Natural killer cell (primary cell): ENCODE measurements around the gene NOXA1. TPM values are rescaled to one million over a fixed set of nuclear protein-coding genes. Genes with fewer than 3 reads are reported as not detected.

Source experiments
- ATAC-seq, 3 donors: fragments of 150-1000 bp in 2 of 3; fragments of 200-7000 bp in 1 of 3; cut with Tn5 transposase; 1 replicate in 1 of 3; 2 replicates in 2 of 3; pipeline ENCODE4 v1.10.0; 2021; ENCODE audit warnings: mild to moderate bottlenecking in 2 of 3, moderate library complexity in 2 of 3
- DNase-seq, 2 donors: peaks; one replicate each; pipeline versions ENCODE4 v3.0.0 to v3.0.0-alpha.2; 2013 to 2021; ENCODE audit warnings: mixed read lengths in 1 of 2
- H3K27ac ChIP-seq: one replicate; pipeline ENCODE4 v1.5.1; 2013; ENCODE audit warnings: mild to moderate bottlenecking, low read length
- H3K27me3 ChIP-seq: one replicate; pipeline ENCODE4 v1.6.1; 2013; ENCODE audit warnings: low read length; ENCODE audit not compliant: control insufficient read depth, insufficient read depth
- H3K36me3 ChIP-seq: one replicate; pipeline ENCODE4 v1.6.1; 2013; ENCODE audit warnings: low read length; ENCODE audit not compliant: control insufficient read depth, insufficient read depth
- H3K4me1 ChIP-seq: one replicate; pipeline ENCODE4 v1.6.1; 2013; ENCODE audit warnings: low read length; ENCODE audit not compliant: control insufficient read depth, insufficient read depth
- H3K4me3 ChIP-seq: one replicate; pipeline ENCODE4 v1.5.1; 2013; ENCODE audit warnings: low read length
- H3K9me3 ChIP-seq: one replicate; pipeline ENCODE4 v1.6.1; 2013; ENCODE audit warnings: low read length; ENCODE audit not compliant: control insufficient read depth, insufficient read depth
- H3K27ac Mint-ChIP-seq, 2 donors: one replicate each; pipeline ENCODE4 v1.8.0; 2022; ENCODE audit warnings: mild to moderate bottlenecking in 2 of 2, mixed read lengths in 2 of 2, moderate library complexity in 1 of 2
- H3K27me3 Mint-ChIP-seq, 2 donors: one replicate each; pipeline ENCODE4 v1.8.0; 2022; ENCODE audit warnings: low read depth in 2 of 2, mixed read lengths in 2 of 2
- H3K36me3 Mint-ChIP-seq: one replicate; pipeline ENCODE4 v1.8.0; 2022; ENCODE audit warnings: mixed read lengths
- H3K4me1 Mint-ChIP-seq, 2 donors: one replicate each; pipeline ENCODE4 v1.8.0; 2022; ENCODE audit warnings: mixed read lengths in 2 of 2
- H3K4me3 Mint-ChIP-seq: one replicate; pipeline ENCODE4 v1.8.0; 2022; ENCODE audit warnings: mild to moderate bottlenecking, moderate library complexity, mixed read lengths
- H3K9me3 Mint-ChIP-seq, 2 donors: one replicate each; pipeline ENCODE4 v1.8.0; 2022; ENCODE audit warnings: mixed read lengths in 2 of 2
- CTCF ChIP-seq: fragments of 200-600 bp; IDR thresholded peaks from one replicate; pipeline ENCODE4 v1.8.0; 2022; ENCODE audit warnings: antibody characterized with exemption
- WGBS: methylation state at CpG from one replicate; pipeline ENCODE4 v1.1.7; 2013; ENCODE audit warnings: missing lambda C conversion rate; ENCODE audit not compliant: insufficient coverage; 5-methylcytosine and 5-hydroxymethylcytosine counted together
- intact Hi-C: fragments of 100-400 bp; cut with micrococcal nuclease; formaldehyde crosslinking; loops from one replicate; pipeline ENCODE4 v1.14.2; 2022
- total RNA-seq, 4 donors: library from RNA; stranded (reverse); fragments of 120-200 nt in 1 of 4; gene quantifications; one replicate each; pipeline versions ENCODE4 v1.2.3 to v1.2.4, GENCODE V29; 2013 to 2022

The NOXA1 gene
- total RNA-seq, 3 donors from 2014 or later (not counting 1 experiment from before 2014, with no cell fraction given) = 4.7 to 10.0 (median 7.7) TPM

- intact Hi-C loops = no loop called here
- Histone ChIP-seq H3K4me3 (no peak overlapping the region), H3K27me3 (no peaks in the 10 kb centered on the region), H3K36me3 (no peaks in the 10 kb centered on the region), H3K9me3 (no peaks in the 10 kb centered on the region), H3K27ac (no peak overlapping the region), H3K4me1 (peaks cover 29% of the 10 kb centered on the region)
- no peak for TF ChIP-seq CTCF
- Mint-ChIP-seq H3K4me1 (no peaks in the 10 kb centered on the region), H3K27ac (no peak overlapping the region), H3K36me3 (no peaks in the 10 kb centered on the region), H3K4me3 (no peak overlapping the region), H3K9me3 (no peaks in the 10 kb centered on the region), H3K27me3 (no peaks in the 10 kb centered on the region)
- ATAC-seq = peak in 2 of 3 donors; percentile 52 to 68
- WGBS = 60% methylated on average over 43 of the region's 43 CpGs
- DNase-seq = no peak
Observed at GRCh38 chr9:137434498-137435380, 11.5 kb downstream of the NOXA1 start.

- ATAC-seq (no peak), DNase-seq (no peak)
- Mint-ChIP-seq H3K4me3 (no peak overlapping the region), H3K27ac (no peak overlapping the region), H3K27me3 (no peaks in the 10 kb centered on the region), H3K9me3 (no peaks in the 10 kb centered on the region), H3K4me1 (no peaks in the 10 kb centered on the region), H3K36me3 (no peaks in the 10 kb centered on the region)
- no peaks in the 10 kb centered on the region for H3K27me3 ChIP-seq
- WGBS = 79% methylated on average over 20 of the region's 20 CpGs
- H3K27ac ChIP-seq = no peak overlapping the region
- intact Hi-C loops = no loop called here
- H3K36me3 ChIP-seq = no peaks in the 10 kb centered on the region
- no peaks in the 10 kb centered on the region for H3K9me3 ChIP-seq
- no peak for TF ChIP-seq CTCF
- H3K4me3 ChIP-seq = no peak overlapping the region
- peaks cover 24% of the 10 kb centered on the region for H3K4me1 ChIP-seq
Observed at GRCh38 chr9:137435381-137435891, 12.2 kb downstream of the NOXA1 start.

- H3K27me3 Mint-ChIP-seq = no peaks in the 10 kb centered on the region
- no peak for TF ChIP-seq CTCF
- H3K36me3 Mint-ChIP-seq = no peaks in the 10 kb centered on the region
- 78% methylated on average over 42 of the region's 42 CpGs for WGBS
- ATAC-seq (peak in 1 of 3 donors; percentile 9), DNase-seq (no peak)
- no peaks in the 10 kb centered on the region for H3K9me3 Mint-ChIP-seq
- H3K4me1 ChIP-seq = peaks cover 26% of the 10 kb centered on the region
- no peak overlapping the region for H3K4me3 Mint-ChIP-seq
- H3K27ac ChIP-seq = no peak overlapping the region
- no peaks in the 10 kb centered on the region for H3K36me3 ChIP-seq
- no peak overlapping the region for H3K4me3 ChIP-seq
- H3K27ac Mint-ChIP-seq = no peak overlapping the region
- no peaks in the 10 kb centered on the region for H3K9me3 ChIP-seq
- intact Hi-C loops = no loop called here
- no peaks in the 10 kb centered on the region for H3K27me3 ChIP-seq
- no peaks in the 10 kb centered on the region for H3K4me1 Mint-ChIP-seq
Observed at GRCh38 chr9:137435980-137436760, 13.0 kb downstream of the NOXA1 start.
